ENCODE measurements around the gene EEF2. TPM values are rescaled to one million over a fixed set of nuclear protein-coding genes. Genes with fewer than 3 reads are reported as not detected.
"Not testable (repeated sequence)": the region's sequence is repeated elsewhere in the genome, so short reads cannot be mapped to it uniquely, and the experiment has no call there.

Gene EEF2
- total RNA-seq, 2 donors from 2014 or later, result 1,268 to 1,436 TPM

GRCh38 chr19:3968556-3969434 is 16.5 kb downstream of the EEF2 start:
- Histone ChIP-seq H3K27me3 (replicated peaks; ENCODE audit: insufficient read depth) (no peaks in the 10 kb centered on the region), H3K4me1 (ENCODE audit: control insufficient read depth in 1 of 2, low read depth in 2 of 2) (peaks cover 36 to 48% of the 10 kb centered on the region in 2 donors), H3K36me3 (peaks cover 42% of the 10 kb centered on the region), H3K4me3 (peak overlapping the region; percentile 88), H3K9me3 (no peaks in the 10 kb centered on the region), H3K27ac (peak overlapping the region; percentile 96 to 99)
- peak; percentile 79 for DNase-seq (ENCODE audit: low spot score)
- TF ChIP-seq CTCF (IDR thresholded peaks at IDR 0.05), result no peak
- ATAC-seq (ENCODE audit: insufficient number of reproducible peaks, low FRiP score, low read depth), result peak; percentile 91

- Histone ChIP-seq H3K4me1 (ENCODE audit: control insufficient read depth in 1 of 2, low read depth in 2 of 2) (peaks cover 36 to 48% of the 10 kb centered on the region in 2 donors), H3K4me3 (peak overlapping the region; percentile 62), H3K36me3 (peaks cover 50% of the 10 kb centered on the region), H3K27ac (peak overlapping the region; percentile 96 to 99)
- DNase-seq (ENCODE audit: low spot score); ATAC-seq (ENCODE audit: insufficient number of reproducible peaks, low FRiP score, low read depth); H3K27me3 ChIP-seq (replicated peaks; ENCODE audit: insufficient read depth); H3K9me3 ChIP-seq: not testable (repeated sequence)
Measured at GRCh38 chr19:3967983-3968382, 17.3 kb downstream of the EEF2 start.

GRCh38 chr19:3966051-3967017 is 18.9 kb downstream of the EEF2 start:
- no peak for DNase-seq (ENCODE audit: low spot score)
- ATAC-seq (ENCODE audit: insufficient number of reproducible peaks, low FRiP score, low read depth), result no peak
- no peak for TF ChIP-seq CTCF (IDR thresholded peaks at IDR 0.05)
- H3K36me3 ChIP-seq, result peaks cover 61% of the 10 kb centered on the region
- peaks cover 36 to 48% of the 10 kb centered on the region in 2 donors for H3K4me1 ChIP-seq (ENCODE audit: control insufficient read depth in 1 of 2, low read depth in 2 of 2)
- peak overlapping the region; percentile 96 to 99 for H3K27ac ChIP-seq
- peak overlapping the region; percentile 62 for H3K4me3 ChIP-seq
- H3K9me3 ChIP-seq, result no peaks in the 10 kb centered on the region
- no peaks in the 10 kb centered on the region for H3K27me3 ChIP-seq (replicated peaks; ENCODE audit: insufficient read depth)

GRCh38 chr19:3964256-3965194 is 20.7 kb downstream of the EEF2 start:
- H3K4me1 ChIP-seq (ENCODE audit: control insufficient read depth in 1 of 2, low read depth in 2 of 2), result peaks cover 33 to 44% of the 10 kb centered on the region in 2 donors
- no peak for ATAC-seq (ENCODE audit: insufficient number of reproducible peaks, low FRiP score, low read depth)

More at GRCh38 chr19:3964256-3965194, 20.7 kb downstream of the EEF2 start:
- no peak for TF ChIP-seq CTCF (IDR thresholded peaks at IDR 0.05)
- no peak for DNase-seq (ENCODE audit: low spot score)
- H3K27ac ChIP-seq, result peak overlapping the region in 1 of 2 donors; percentile 18
- no peak overlapping the region for H3K4me3 ChIP-seq
- H3K27me3 ChIP-seq (replicated peaks; ENCODE audit: insufficient read depth), result no peaks in the 10 kb centered on the region
- no peaks in the 10 kb centered on the region for H3K9me3 ChIP-seq
- peaks cover 80% of the 10 kb centered on the region for H3K36me3 ChIP-seq

Data from thoracic aorta (tissue), 2 donors.